CD4-positive, alpha-beta T cell treated with Interferon alpha-2 for 1 hour (primary cell): ENCODE measurements around the gene PLPP4.
"Not testable (repeated sequence)": the region's sequence is repeated elsewhere in the genome, so short reads cannot be mapped to it uniquely, and the experiment has no call there.

Experiments used
- DNase-seq, 2 donors: peaks; one replicate each; pipeline ENCODE4 v3.0.0-alpha.2; 2020 to 2022

The PLPP4 gene

DNA sequence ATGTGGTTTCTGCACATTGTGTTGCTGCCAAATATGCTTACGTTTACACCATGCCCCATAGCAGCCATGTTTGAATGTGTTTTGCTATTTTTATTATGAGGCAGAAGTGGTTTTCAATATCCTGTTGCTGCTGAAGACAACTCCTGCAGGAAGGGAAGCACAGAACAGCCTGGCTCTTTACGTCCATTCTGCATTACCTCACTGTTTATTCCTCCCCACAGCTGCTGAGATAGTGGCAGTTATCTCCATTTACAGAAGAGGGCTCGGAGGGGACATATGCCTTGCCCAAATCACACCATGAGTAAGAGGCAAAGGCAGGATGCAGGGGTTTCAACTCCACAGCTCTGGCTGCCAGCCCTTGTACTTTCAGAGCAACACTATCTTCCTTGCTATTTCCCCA lies 35.3 kb downstream of the PLPP4 start:
- DNase-seq: no peak

DNA sequence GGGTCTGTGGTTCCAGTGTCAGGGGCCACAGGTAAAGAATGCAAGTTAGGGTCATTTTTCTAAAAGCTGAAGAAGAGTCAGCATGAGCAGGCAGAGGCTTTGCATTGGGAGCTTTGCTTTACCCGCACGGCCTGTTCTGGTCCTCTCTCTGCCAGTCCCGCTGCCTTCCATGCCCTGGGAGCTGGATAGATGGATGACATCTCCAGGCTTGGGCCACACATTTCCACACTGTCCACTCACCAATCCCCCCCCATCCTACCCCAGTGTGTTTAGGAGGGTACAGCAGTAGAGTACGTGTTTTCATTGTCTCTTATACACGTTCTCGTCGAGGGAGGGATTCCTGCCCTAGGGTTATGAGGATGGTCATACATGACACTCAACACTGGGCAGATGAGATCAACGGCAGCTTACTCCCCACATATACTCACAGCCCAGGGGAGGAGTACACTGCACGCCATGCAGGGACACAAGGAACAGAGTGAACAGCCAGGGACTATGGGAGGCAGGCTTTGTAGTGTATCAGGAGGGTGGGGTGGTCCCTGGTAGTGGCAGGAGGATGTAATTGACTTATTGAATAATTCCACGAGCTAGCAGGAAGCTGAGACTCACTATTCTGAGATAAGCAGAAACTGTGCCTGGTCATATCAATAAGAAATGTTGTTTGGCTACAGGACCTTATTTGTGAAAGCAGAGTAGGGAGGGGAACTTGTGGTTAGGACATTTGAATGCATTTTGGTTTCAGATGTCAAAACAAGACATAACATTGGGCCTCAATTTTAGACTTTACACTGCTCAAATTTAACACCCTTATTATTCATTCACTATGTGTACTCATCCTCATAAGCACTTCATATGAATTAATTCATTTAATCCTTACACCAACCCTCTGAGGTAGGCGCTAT lies 36.6 kb downstream of the PLPP4 start:
- DNase-seq: no peak

DNA sequence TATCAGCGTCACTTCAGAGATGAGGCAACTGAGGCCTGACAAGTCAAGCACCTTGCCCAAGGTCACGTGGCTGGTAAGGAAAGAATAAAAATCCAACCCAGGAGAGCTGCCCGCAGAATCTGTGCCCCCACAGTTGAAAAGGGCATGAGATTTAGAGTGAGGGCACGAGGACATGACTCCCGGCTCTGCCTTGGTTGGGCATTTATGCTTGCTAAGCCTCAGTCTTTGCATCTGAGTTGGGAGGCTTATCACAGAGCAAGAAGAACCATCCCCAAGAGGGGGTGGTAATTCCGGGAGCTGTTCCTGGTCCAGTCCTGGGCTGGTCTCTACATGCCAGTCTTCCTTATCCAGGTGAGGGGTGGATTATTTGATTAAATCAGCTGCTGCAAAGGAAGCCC lies 37.3 kb downstream of the PLPP4 start:
- DNase-seq: no peak

- no peak for DNase-seq
Measured at GRCh38 chr10:120495226-120496009, 38.4 kb downstream of the PLPP4 start.

DNA sequence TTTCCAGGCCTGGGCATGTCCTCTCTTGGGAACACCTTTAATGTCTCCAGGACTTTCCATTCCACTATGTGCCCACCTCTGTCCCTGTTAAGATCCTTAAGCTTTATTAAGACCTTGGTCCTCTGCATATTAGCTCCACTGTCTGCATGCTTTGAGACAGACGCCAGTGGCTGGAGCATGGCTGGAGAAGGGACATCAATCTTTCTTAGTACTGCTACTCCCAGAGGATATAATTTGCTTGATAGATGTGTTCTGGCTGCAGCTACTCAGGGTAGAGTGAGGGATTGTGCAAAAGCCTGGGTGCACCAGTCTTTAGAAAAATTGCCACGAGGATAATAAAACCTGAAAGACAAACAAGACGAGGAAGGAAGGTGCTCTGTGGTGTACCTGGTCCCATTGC lies 42.9 kb downstream of the PLPP4 start:
- no peak for DNase-seq

GRCh38 chr10:120503689-120504088 lies 46.7 kb downstream of the PLPP4 start:
- no peak for DNase-seq

DNA sequence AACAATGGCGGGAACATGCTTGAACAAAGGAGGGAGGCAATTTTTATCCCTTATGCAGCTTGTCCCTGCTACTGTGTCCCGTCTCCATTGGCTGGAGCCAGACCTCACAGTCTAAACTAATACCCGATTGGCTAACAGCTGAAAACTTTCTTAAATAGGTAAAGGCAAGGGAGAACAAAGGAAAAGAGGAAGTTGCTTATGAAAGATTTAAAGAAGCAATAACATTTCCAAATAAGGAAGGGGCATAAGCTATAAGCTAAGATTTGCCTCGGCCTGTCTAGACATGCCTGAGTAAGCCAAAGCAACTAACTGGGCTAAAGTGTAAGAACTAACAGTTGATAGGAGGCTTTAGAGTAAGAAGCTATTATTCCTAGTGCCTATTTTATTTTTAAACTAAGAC lies 47.2 kb downstream of the PLPP4 start:
- DNase-seq: not testable (repeated sequence)

- DNase-seq: no peak
Measured at GRCh38 chr10:120505056-120505455, 48.0 kb downstream of the PLPP4 start.

- DNase-seq: no peak
Measured at GRCh38 chr10:120505866-120506265, 48.8 kb downstream of the PLPP4 start.

DNA sequence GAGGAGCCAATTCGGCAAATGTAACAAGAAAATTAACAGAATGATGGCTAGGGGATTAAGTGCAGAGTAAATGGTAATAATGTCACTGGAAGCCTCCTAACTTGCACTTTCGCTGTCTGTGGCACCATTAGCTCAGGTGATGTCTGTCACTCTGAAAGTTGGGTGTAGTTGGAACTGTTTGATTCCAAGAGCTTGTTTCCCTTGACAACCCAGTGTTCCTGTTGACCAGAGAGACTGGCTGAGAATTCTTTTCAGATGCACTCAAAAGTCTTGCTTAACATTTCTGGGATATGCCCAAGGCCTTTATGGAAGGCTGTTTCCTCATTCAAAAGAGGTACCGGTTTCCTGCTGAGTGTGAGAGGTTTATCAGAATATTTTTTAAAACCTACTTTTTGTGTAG lies 49.6 kb downstream of the PLPP4 start:
- no peak for DNase-seq

- no peak for DNase-seq
Measured at GRCh38 chr10:120507175-120507574, 50.1 kb downstream of the PLPP4 start.

DNA sequence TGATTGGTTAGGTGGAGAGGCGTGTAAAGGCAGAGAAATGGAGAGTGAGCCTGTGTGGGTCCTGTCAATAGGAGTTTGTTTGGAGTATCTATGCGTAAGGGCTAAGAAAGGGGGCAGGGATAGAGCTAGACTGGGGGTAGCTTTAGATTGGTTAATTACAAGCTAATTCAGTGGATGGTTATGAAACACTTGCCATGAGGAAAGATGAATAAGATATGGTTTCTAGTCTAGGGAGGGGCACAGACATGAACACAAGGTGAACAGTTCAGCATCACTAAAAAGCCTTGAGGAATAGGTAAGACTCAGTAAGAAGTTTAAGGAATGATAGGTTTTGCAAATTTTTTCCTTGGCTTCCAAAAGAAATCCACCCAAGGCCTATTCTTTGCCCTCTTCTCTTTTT lies 50.6 kb downstream of the PLPP4 start:
- no peak for DNase-seq

- no peak for DNase-seq
Measured at GRCh38 chr10:120508393-120508792, 51.4 kb downstream of the PLPP4 start.

DNA sequence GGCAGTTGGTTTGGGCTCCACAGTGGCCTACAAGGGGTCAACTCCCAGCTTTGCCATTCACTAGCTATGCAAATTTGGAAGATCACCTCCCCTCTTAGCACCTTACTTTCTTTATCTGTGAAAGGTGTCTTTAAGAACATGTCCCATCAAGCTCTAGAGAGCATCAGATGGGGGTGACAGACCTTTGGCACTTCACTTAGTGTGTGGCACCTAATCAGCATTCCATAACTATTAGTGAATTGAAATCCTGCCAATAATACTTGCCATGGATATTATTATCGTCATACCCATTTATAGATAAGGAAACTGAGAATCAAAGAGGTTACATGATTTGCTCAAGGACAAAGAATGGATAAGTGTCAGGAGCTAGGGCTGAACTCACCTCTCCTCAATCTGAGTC lies 51.9 kb downstream of the PLPP4 start:
- no peak for DNase-seq

DNA sequence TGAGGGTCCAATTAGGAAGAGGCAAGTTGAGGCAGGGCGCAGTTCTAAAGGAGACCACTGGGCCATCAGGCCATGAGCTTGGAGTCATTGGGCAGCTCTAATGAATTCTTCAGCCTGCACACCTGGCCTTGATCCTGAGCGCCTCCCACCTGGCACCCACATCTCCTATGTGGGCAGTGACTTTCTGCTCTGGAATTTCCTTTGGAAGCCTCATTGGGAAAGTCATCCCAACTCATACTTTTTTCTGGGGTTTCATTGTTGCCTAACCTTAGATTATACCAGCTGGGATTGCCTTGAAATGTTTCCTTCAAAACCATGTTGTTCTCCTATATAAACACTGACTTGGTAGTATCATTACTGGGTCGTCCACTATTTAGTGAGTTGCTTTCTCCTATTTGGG lies 54.1 kb downstream of the PLPP4 start:
- DNase-seq: no peak

GRCh38 chr10:120513307-120513796 lies 56.3 kb downstream of the PLPP4 start:
- DNase-seq: no peak

DNA sequence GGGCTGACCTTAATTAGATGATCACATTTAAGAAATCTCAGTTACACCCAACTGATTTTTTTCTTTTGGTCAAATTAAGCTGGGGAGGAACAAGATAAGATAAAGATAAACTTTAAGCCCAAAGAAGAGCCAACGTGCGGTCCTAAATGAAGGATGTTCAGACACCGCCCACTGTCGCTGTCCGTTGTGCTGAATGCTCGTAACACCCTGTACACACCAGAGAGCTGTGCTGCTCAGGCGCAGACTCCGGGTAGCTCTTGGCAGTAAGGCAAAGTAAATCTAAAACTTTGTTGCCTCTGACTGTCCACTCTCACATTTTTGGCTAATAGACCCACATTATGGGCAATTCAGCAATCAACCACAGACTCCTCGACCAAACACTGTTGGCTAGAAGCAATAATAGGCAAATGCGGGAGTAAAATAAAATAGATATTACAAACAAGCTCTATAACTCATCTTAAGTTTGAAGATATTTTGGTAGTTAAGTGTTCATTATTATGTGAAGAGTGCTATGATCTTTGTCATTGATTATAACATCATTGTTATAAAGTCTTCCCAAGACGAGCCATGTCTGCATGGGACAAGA lies 57.1 kb downstream of the PLPP4 start:
- no peak for DNase-seq

DNA sequence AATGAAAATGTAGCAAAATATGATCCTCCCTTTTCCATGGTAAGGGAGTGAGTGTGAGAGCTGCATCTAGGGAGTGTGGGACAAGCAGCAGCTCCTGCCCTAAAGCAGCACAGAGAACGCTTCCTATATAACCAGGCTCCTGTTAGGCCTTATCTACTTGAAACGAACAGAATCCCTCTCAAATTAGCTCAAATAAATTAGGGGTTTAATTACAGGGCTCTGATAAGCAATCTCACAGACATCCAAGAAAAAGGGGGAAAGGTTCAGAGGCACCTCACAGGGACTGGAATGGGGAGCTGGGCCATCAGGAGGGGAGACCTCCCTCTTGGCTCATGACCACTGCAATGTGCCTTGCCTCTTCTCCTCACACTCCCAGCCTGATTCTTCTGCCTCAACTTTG lies 57.9 kb downstream of the PLPP4 start:
- DNase-seq: no peak

- no peak for DNase-seq
Measured at GRCh38 chr10:120515741-120516140, 58.7 kb downstream of the PLPP4 start.

GRCh38 chr10:120516426-120516825 lies 59.4 kb downstream of the PLPP4 start:
- DNase-seq: no peak

- no peak for DNase-seq
Measured at GRCh38 chr10:120517196-120517595, 60.2 kb downstream of the PLPP4 start.

DNA sequence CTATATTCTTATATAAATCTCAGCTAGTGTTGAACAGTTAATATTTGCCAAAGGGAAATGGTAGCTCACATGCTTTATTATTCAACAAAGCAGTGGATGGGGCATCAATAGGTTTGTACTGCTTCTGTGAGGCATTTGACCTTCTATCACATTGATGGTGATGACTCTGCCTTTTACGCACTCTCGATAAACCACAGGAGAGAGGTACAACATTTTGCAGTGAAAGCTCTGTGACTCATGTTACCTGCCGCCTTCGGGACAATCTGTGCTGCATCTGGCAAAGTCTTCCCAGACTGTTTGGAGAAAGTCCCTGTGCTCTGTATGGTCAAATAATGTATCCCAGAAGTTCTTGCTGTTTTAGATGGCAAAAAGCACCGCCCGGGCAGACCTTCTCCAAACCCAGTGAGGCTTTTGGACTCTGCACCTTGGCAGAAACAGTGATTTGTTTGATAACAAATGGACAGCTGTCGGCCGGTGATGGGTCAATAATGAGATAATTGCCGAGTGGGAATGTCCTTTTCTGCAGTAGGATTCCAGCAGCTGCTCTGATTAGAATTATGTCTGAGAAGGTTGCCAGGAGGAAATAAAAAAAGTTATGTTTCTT lies 61.0 kb downstream of the PLPP4 start:
- DNase-seq: no peak

DNA sequence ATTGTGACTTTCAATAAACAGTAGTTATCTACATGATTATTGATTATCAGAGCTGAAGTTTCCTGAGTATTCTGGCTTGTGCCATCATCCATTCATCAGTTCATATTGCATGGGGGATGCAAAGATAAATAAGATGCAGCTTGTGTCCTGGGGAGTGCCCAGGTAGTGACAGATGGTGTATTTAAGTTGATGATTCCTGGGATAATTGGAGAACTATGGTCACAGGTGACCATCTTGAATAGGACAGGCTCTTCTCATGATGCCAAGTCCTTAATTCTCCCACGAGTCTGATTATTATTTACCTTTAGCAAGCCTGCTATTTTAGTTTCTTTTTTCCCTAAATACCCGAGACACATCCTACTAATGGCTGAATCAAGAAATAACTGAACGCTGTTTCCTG lies 64.9 kb downstream of the PLPP4 start:
- no peak for DNase-seq
